ENCODE results near the gene ATIC.
A peak's percentile ranks its signal among the peaks of the same experiment; 100 is the strongest.

The ATIC gene

DNA sequence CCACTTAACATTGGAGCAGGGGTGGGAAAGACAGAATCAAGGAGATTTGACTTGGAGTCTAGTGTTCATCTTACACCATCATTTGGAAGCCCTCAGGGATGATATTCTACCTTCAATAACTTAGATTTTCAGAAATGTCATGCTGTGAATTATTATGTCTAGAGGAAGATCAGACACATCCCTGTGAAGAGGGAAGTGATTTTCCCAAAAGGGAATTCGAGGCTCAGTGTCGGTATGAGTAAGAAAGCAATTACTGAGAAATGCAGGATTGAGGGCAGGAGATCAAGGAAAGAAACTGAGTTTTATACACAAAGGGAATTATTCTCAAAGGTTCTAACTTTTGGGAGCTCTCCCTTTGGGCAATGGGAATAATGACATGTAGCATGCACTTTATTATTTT is 25.6 kb upstream of the ATIC start:
- TF ChIP-seq, protein P1, sequence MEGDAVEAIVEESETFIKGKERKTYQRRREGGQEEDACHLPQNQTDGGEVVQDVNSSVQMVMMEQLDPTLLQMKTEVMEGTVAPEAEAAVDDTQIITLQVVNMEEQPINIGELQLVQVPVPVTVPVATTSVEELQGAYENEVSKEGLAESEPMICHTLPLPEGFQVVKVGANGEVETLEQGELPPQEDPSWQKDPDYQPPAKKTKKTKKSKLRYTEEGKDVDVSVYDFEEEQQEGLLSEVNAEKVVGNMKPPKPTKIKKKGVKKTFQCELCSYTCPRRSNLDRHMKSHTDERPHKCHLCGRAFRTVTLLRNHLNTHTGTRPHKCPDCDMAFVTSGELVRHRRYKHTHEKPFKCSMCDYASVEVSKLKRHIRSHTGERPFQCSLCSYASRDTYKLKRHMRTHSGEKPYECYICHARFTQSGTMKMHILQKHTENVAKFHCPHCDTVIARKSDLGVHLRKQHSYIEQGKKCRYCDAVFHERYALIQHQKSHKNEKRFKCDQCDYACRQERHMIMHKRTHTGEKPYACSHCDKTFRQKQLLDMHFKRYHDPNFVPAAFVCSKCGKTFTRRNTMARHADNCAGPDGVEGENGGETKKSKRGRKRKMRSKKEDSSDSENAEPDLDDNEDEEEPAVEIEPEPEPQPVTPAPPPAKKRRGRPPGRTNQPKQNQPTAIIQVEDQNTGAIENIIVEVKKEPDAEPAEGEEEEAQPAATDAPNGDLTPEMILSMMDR (IDR thresholded peaks at IDR 0.05; ENCODE audit: borderline replicate concordance, insufficient read depth, low read depth, low read length), result no peak
- H3K4me3 ChIP-seq (ENCODE audit: low read depth, low read length), result no peak overlapping the region

DNA sequence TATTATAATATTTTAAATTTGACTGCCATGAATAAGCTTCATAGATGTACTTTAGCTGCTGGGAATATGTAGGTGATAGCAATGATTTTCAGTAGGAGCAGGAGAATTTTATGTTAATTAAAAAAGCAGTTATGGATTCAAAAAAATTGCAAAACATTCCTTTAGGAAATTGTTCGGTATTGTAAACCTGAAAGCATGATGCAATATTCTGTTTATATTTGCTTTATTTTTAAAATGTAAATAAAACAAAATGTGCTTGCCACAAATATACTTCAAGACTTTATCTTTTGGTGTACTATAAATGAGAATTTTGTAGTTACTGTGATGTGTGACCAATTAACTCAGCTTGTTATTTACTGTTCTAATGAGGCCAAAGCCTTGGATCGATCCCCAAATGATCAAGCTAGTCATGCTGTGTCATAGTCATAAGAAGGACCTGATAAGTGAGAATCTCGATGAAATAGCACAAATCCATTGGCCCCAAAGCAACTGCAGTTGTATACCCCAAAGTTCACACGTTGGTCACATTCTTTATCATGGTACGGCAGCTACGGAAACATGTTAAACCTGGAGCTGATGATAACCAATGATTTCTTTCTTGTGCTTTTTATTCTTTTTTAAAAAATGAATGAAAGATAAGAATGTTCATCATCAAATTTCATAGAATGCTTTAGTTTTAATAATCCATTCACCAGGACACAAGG is 23.6 kb upstream of the ATIC start:
- TF ChIP-seq, protein P1 (IDR thresholded peaks at IDR 0.05; ENCODE audit: borderline replicate concordance, insufficient read depth, low read depth, low read length), result no peak
- no peak overlapping the region for H3K4me3 ChIP-seq (ENCODE audit: low read depth, low read length)

DNA sequence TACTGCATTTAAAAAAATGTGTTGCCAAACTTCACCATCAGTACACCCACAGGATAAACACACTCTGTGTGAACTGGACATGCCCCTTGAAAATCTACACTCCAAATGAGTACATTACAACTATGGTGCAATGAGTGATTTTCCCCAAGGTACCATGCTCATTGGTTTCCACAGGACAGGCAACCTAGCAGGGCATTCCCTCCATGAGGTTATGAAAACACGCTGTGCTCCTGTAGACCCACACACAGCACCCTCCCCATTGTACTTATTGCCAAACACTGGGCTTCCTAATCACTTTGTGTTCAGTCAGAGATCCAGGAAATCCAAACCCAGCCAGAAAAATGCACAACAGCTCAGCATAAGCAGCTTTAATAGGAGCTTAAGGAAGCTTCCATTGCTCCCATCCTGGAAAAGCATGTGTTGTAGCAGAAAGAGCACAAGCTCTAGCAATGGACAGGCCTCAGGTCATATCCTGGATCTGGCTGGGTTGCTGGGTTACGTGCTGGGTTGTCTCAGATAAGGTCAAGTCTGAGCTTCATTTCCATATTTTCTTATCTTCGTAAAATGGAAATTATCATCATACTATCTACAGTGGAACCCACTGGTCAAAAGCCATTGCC is 20.8 kb upstream of the ATIC start:
- no peak overlapping the region for H3K4me3 ChIP-seq (ENCODE audit: low read depth, low read length)
- TF ChIP-seq, protein P1 (IDR thresholded peaks at IDR 0.05; ENCODE audit: borderline replicate concordance, insufficient read depth, low read depth, low read length), result no peak

DNA sequence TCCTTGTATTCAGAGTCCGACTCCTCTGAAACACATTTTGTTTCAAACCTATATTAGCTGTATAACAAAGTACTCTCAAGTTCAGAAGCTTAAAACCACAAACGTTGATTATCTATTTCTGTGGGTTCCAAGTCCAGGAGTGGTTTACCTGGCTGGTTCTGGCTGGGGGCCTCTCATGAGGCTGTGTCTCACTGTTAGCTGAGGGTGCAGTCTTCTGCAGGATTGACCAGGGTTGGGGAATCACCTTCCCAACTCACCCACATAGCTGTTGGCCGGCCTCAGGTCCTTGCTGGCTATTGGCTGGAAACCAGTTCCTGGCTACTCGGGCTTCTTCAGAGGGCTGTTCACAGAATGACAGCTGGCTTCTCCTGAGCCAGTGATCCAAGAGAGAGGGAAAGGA is 18.0 kb upstream of the ATIC start:
- no peak overlapping the region for H3K4me3 ChIP-seq (ENCODE audit: low read depth, low read length)
- TF ChIP-seq, protein P1 (IDR thresholded peaks at IDR 0.05; ENCODE audit: borderline replicate concordance, insufficient read depth, low read depth, low read length), result no peak

DNA sequence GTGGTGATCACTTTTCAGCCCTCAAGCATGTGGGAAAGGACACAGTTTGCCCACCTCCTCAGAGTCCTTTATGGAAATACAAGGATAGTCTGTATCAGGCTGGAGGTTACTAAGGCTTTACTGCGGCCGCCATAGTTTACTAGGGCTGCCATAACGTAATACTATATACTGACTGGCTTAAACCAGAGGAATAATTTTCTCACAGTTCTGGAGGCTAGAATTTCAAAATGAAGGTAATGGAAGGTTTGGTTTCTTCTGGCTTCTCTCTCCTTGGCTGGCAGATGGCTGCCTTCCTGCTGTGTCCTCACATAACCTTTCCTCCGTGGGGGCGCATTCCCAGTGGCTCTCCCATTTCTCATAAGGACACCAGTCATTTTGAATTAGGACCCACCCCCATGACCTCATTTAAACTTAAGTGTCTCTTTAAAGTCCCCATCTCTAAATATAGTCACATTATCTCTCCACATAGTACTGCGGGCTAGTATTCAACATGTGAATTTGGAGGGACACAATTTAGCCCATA is 12.5 kb upstream of the ATIC start:
- H3K4me3 ChIP-seq (ENCODE audit: low read depth, low read length), result no peak overlapping the region
- TF ChIP-seq, protein P1 (IDR thresholded peaks at IDR 0.05; ENCODE audit: borderline replicate concordance, insufficient read depth, low read depth, low read length), result no peak

DNA sequence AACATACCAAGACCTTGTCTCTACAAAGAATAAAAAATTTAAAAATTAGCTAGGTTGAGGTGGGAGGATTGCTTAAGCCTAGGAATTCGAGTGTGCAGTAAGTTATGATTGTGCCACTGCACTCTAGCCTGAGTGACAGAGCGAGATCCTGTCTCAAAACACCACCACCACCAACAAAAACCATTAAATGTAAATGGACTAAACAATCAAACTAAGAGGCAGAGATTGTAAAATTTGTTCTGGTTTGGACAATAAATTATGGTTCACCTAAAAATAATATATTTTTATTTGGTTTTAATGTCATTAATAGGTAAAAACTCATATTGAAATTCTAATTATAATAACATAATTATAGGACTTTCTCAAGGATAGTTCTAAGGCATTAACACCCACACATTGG is 9.9 kb upstream of the ATIC start:
- TF ChIP-seq, protein P1 (IDR thresholded peaks at IDR 0.05; ENCODE audit: borderline replicate concordance, insufficient read depth, low read depth, low read length), result no peak

DNA sequence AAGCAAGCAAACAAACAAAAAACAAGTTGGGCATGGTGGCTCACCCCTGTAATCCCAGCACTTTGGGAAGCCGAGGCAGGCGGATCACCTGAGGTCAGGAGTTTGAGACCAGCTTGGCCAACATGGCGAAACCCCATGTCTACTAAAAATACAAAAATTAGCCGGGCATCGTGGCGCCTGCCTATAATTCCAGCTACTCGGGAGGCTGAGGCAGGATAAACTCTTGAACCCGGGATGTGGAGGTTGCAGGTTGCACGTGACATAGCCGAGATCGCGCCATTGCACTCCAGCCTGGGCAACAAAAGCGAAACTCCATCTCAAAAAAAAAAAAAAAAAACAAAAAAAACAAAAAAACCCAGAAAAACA is 617 bp upstream of the ATIC start:
- H3K4me3 ChIP-seq (ENCODE audit: low read depth, low read length), result peak overlapping the region; percentile 73

More for the DNA sequence above, 9.9 kb upstream of the ATIC start:
- no peak overlapping the region for H3K4me3 ChIP-seq (ENCODE audit: low read depth, low read length)

Measured in GM12875 (cell line).